Stimulated activated CD4-positive, alpha-beta T cell treated with anti-CD3 and anti-CD28 coated beads, Interleukin-1b, Interleukin-23, amount 100 ng/mL, for 1 hour (primary cell): ENCODE measurements around the gene FAM114A1.

ENCODE experiments used
- DNase-seq, 2 donors: peaks; one replicate each; pipeline ENCODE4 v3.0.0-alpha.2; 2020; ENCODE audit warnings: low read depth in 2 of 2

Gene FAM114A1

GRCh38 chr4:38859501-38859900, 8.1 kb upstream of the FAM114A1 start:
- DNase-seq: no peak

DNA sequence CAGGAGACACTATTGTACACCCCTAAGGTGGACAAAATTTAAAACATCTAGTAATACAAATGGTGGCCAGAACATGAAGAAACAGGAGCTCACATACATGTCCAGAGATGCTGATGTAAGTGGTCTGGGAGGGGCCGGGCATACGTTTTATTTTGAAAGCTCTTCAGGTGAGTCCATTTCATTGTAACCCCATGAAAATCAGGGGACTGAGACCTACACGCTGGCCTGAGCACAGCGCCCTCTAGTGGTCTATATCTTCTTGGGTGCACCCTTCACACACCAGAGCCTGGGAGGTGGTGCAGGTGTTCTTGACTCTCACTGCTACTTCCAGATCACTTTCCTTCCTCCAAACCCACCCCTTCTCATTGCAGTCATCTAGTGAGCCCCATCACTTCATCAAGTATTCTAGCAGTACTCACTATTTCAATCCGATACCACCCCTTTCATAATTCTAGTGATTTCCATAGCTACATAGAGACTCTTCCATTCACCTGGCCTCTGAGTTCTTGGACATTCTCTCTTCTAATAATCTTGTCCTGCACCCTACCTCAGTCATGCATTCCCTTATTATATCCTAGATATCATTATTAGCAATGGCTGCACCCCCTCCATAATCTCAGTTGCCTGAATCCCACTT, 6.7 kb upstream of the FAM114A1 start:
- DNase-seq: peak in 1 of 2 donors; percentile 34

- DNase-seq: no peak
Observed at GRCh38 chr4:38861791-38862190, 5.8 kb upstream of the FAM114A1 start.

- no peak for DNase-seq
Observed at GRCh38 chr4:38865445-38865844, 2.2 kb upstream of the FAM114A1 start.

GRCh38 chr4:38866973-38867477, 581 bp upstream of the FAM114A1 start:
- DNase-seq: no peak

DNA sequence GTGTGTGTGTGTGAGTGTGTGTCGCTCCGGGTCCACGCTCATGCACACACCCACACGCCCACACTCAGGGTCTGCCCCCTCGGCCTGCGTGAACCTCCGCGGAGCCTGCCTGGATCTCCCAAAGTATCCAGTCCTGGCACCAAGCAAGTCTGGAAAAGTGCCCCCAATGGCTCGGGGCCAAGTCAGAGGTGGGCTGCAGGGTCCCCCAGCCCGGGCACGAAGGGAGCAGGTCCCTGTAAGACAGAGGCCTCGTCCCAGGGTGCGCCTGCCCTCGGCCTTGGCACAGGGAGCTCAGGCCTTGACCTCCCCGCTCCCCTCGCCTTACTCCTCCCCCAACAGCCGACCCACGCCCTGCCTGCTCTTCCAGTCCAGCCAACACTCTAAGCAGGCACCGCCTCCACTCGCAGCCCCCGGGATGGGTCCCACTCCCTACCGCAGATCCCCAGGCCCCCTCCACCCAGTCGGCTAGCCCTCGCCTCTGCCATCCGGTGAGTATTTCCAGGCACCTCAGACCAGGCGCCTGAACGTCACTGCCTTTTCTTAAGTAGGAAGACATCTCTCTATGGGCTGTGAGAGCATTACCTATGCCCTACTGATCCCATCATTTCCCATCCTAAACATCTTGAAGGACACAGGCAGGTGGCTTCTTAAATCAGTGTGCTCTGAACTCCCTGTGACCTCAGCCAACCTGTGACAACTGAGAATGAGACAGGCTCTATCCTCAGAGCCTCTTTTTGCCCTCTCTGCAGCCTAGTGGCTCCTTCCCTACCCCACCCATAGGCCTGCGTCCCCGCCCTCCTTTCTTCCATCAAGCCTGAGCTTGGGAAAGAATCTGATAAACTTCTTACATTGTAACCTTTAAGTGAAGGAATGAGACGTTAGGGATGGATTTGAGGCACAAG, 704 bp downstream of the FAM114A1 start:
- DNase-seq: no peak

DNA sequence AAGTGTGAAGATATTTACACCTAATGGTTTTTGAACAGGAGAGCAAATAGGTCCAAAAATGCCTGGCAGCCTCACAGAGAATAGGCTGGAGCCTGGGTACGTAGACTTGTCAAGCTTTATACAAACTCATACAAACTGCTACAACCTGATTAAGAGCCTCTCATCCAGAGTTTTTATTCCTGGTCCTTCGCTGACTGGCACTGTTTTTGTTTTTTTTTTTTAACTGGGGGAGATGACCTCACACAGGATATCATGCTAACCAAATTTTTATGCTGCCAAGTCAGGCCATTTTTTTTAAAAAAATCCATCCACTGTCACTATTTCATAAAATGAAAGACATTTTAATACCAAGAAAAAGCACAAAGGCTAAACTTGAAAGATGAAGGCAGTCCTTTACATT, 1.9 kb downstream of the FAM114A1 start:
- no peak for DNase-seq

DNA sequence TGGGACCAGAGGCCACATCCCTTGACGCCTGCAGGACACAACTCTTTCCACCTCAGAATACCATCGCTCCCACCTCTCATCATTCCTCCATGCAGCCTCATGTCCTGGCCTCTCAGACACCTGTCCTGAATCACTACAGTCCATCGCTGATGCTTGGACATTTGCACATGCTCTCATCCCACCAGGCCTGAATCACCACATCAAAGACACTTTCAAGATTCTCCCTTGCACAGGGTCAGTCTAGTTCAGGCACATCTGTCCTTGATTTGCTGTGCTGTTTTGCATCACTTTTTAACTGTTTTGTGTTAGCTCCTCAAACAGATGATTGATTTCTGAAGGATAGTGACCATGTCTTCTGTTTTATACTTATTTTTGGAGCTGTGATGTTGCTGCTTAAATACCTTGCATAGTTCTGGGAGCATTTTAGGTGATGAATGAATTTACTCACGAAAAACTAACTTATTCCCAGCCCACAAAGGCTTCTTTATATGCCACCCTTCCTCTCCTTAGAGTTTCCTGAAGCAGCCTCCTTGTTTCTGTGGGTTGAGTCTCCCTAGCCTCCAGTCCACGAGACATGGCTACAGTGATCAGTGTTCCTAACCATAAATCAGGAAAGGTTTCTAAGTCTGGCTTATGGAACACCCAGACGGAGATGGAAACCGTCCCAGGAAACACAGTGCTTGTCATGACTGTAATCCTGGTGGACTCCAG, 2.6 kb downstream of the FAM114A1 start:
- DNase-seq: no peak

- DNase-seq: no peak
Observed at GRCh38 chr4:38871593-38871992, 4.0 kb downstream of the FAM114A1 start.

DNA sequence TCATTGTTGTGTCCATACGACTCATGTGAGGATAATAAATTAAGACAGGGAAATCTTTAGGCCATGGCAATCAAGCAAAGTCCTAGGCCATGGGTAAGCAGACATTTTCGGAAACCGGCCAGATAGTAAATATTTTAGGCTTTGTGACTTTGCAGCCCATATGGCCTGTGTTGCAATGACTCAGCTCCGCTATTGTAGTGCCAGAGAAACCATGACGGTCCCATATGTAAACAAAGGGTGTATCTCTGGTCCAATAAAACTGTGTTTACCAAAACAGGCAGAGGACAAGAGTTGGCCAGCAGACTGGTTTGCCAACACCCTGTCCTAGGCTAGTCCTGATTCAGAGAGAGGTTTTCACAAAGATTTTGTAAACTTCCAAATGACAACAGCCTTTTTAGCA, 5.0 kb downstream of the FAM114A1 start:
- DNase-seq: no peak

DNA sequence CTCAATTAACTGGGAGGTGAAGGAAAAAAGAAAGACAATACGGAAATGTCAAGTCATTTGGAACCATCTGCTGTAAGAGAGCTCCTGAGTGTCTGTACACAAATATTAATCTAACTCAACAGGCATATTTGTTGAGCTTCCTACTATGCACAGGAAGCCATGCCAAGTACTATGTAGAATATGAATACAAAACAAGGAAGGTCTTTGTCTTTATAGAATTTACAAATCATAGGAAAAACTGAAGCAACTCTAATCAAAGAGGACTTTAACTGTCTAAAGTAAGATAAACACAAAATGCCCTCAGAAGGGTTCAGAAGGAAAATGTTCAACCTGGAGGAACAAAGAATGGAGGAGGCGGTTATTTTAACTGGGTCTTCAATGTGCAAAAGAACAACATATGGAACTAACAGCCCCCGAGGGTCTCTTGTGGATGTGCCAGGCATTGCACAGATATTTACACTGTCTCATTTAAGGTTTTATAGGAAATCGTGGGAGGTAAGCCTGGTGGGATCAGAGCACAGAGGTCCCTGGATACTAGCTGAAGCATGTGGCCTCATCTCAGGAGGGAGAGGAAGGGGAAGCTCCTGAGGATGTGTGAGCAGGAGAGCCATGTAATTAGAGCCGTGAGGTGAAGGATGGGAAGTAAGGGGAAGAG, 5.8 kb downstream of the FAM114A1 start:
- no peak for DNase-seq

DNA sequence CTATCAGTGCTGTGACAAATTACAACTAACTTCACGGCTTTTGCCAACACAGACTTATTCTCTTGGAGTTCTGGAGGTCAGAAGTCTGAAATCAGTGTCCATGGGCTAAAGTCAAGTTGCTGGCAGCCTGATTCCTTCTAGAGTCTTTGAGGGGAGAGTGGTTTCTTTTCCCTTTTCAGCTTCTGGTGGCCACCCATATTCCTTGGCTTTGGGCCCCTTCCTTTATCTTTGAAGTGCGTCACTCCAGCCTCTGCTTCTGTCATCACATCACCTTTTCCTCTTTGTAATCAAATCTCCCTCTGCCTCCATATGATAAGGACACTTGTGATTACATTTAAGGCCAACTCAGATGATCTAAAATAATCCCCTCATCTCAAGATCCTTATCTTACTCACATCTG, 9.0 kb downstream of the FAM114A1 start:
- no peak for DNase-seq

DNA sequence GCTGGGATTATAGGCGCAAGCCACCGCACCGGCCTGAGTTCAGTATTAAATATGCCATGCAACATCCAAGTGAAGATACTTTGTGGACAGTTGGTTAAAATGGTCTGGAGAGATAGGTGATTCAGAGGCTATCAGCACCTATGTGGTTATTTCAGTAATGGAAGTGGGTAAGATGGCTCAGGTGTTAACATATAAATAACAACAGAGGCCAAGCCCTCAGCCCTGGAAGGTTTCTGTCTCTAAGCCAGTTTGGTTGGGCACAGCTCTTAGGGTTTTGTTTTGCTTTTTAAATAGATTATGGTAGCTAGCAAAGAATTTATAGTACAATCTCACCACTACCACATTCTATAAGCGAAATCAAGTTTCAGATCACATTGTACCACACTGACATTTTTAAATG, 16.6 kb downstream of the FAM114A1 start:
- no peak for DNase-seq

GRCh38 chr4:38889143-38889542, 21.5 kb downstream of the FAM114A1 start:
- no peak for DNase-seq

DNA sequence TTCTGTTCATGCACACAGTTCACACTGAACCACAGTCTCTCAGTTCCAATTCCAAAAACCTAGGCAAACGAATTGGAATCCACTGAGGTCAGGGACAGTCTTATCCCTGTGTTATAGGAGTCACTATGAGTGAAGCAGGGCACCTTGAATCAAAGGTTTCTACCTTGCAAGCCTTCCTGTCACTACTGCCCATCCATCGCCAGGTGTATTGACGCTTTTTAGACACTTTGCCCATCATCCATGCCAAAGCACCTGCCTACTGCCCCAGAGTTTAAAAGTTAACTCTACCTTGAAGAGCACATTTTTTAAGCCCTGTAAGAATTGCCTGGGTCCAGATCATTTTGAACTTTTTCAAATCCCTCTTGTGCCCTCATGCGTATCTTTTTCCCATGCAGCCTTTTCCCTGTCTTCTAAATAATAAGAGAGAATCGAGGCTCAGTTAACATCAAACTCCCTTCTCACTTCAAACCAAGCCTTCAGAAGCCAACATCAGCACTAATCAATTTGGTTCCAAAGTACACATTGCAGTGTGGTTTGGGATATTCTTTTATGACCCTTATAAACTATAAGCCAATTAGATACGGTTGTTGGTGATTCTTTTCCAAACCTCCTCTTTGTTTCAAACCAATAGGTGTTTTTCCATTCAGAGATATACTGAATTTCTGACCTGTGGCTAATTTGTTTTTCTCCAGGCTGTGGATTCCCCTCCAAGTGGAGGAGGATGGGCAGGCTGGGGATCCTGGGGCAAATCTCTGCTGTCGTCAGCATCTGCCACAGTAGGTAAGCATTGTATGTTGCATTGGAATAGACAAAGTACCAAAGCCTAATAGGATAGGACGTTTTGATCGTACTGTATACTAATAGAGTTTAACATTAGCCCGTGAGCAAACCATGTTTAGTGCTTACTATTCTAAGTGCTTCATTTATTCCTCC, 23.7 kb downstream of the FAM114A1 start:
- no peak for DNase-seq

GRCh38 chr4:38894322-38894982, 26.8 kb downstream of the FAM114A1 start:
- no peak for DNase-seq

DNA sequence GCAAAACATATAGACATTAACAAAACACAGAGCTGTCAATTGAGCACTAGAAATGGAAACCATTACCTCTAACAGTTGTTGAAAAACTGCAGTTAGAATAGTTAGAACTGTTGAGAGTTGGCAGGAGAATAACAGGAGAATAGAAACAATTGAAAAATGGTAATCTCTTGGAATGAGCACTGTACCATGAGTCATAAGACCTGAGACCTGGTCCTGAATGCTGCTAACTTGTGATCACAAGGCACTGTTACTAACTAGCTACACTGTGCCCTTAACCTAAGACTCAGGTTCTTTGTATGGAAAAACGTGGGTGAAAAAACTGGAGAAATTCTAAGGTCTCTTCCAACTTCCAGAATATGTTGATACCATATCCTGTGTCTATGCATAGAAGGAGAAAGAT, 29.3 kb downstream of the FAM114A1 start:
- DNase-seq: no peak

GRCh38 chr4:38898245-38898644, 30.6 kb downstream of the FAM114A1 start:
- no peak for DNase-seq

DNA sequence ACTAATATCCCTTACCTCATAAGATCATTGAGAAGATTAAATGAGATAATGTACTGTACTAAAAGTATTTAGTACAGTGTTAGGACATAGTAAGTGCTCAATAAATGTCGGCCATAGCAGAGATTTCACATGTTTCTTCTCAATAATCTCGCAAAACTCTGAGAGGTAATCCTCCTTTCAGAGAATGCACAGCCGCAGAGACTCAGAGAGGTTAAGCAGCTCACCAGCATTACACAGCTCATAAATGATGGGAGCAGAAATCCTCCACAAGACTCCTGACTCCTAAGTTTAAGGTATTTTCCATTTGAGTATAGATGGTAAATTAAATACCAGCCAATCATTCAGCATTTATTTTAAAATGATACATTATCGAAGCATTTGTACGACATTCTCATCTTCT, 34.6 kb downstream of the FAM114A1 start:
- no peak for DNase-seq

- DNase-seq: no peak
Observed at GRCh38 chr4:38902695-38903094, 35.1 kb downstream of the FAM114A1 start.
